Endothelial cell of umbilical vein (primary cell): ENCODE results near the gene HECW1. TPM values are rescaled to one million over a fixed set of nuclear protein-coding genes. Genes with fewer than 3 reads are reported as not detected.

Experiments
- BruUV-seq: library from RNA; stranded (reverse); fragments of 400-500 nt; replicated peaks from 2 replicates; lab custom pipeline; 2021; lab: Mats Ljungman, UMichigan
- CTCF ChIA-PET: fragments of 300-600, 350-600 bp; sonication (Branson Sonifier 250); formaldehyde crosslinking; loops from one replicate; lab custom pipeline; 2021; ENCODE audit warnings: antibody characterized with exemption, inconsistent platforms; lab: Charles Lee
- POLR2A ChIA-PET: fragments of 300-600, 350-600 bp; sonication (Branson Sonifier 250); formaldehyde crosslinking; loops from one replicate; lab custom pipeline; 2021; ENCODE audit warnings: antibody characterized with exemption, inconsistent platforms; lab: Charles Lee
- DNase-seq: peaks from one replicate; pipeline ENCODE4 v3.0.0-alpha.2; 2011; ENCODE audit warnings: low read depth, low spot score
- FAIRE-seq: peaks from 2 replicates; lab custom pipeline; 2011; peaks lifted over from hg19 to GRCh38; lab: Jason Lieb, UNC
- H2AFZ ChIP-seq: 2 replicates; pipeline ENCODE4 v1.6.0; 2012; ENCODE audit warnings: low read depth, low read length, control low read depth, inconsistent platforms
- H3K27ac ChIP-seq: 2 replicates; pipeline ENCODE4 v1.5.1; 2011; ENCODE audit warnings: low read depth, mild to moderate bottlenecking, control low read depth, low read length, moderate library complexity; ENCODE audit not compliant: insufficient read depth
- H3K27me3 ChIP-seq, 2 experiments: 2 replicates each; pipeline versions ENCODE4 v1.6.0 to v1.6.1; 2011; ENCODE audit warnings: low read length in 2 of 2, mixed read lengths in 1 of 2; ENCODE audit not compliant: control insufficient read depth in 2 of 2, insufficient read depth in 2 of 2
- H3K36me3 ChIP-seq, 2 experiments: 2 replicates in 1 of 2; 3 replicates in 1 of 2; pipeline ENCODE4 v1.5.1; 2011; ENCODE audit warnings: low read length in 2 of 2, mild to moderate bottlenecking in 1 of 2, moderate library complexity in 1 of 2; ENCODE audit not compliant: control insufficient read depth in 2 of 2, insufficient read depth in 2 of 2; ENCODE audit errors: extremely low read depth in 1 of 2
- H3K4me1 ChIP-seq: 3 replicates; pipeline ENCODE4 v1.5.1; 2011; ENCODE audit warnings: mild to moderate bottlenecking, low read length; ENCODE audit not compliant: control insufficient read depth, insufficient read depth; ENCODE audit errors: extremely low read depth
- H3K4me2 ChIP-seq: 2 replicates; pipeline ENCODE4 v1.6.1; 2011; ENCODE audit warnings: low read length, control low read depth, mixed read lengths; ENCODE audit not compliant: insufficient read depth
- H3K4me3 ChIP-seq, 3 experiments: fragments of 200-600 bp in 1 of 3; sonication (generic), shearing (Covaris generic) in 1 of 3; replicated peaks in 1 of 3; 2 replicates each; pipeline ENCODE4 v1.5.1; 2011 to 2016; ENCODE audit warnings: control low read depth in 3 of 3, low read length in 3 of 3, mild to moderate bottlenecking in 2 of 3, inconsistent platforms in 1 of 3, low read depth in 1 of 3, moderate library complexity in 1 of 3; ENCODE audit not compliant: insufficient read depth in 1 of 3
- H3K79me2 ChIP-seq: 2 replicates; pipeline ENCODE4 v1.6.0; 2012; ENCODE audit warnings: low read length, inconsistent platforms; ENCODE audit not compliant: control insufficient read depth, insufficient read depth
- H3K9ac ChIP-seq: replicated peaks from 2 replicates; pipeline ENCODE3; 2011; ENCODE audit warnings: low read length, control low read depth; ENCODE audit not compliant: insufficient read depth; ENCODE audit errors: extremely low read depth
- H3K9me1 ChIP-seq: replicated peaks from 3 replicates; pipeline ENCODE4 v1.6.0; 2011; ENCODE audit warnings: mild to moderate bottlenecking, low read length; ENCODE audit not compliant: control insufficient read depth, insufficient read depth; ENCODE audit errors: extremely low read depth
- H3K9me3 ChIP-seq: replicated peaks from 2 replicates; pipeline ENCODE4 v1.5.1; 2012; ENCODE audit warnings: low read length, inconsistent platforms; ENCODE audit not compliant: control insufficient read depth, insufficient read depth
- H4K20me1 ChIP-seq: replicated peaks from 2 replicates; pipeline ENCODE3; 2011; ENCODE audit warnings: mild to moderate bottlenecking, low read length; ENCODE audit not compliant: control insufficient read depth, insufficient read depth; ENCODE audit errors: extremely low read depth
- CTCF ChIP-seq, 2 donors: IDR thresholded peaks; 1 replicate in 1 of 2; 2 replicates in 1 of 2; pipeline ENCODE4 v1.5.1; 2011; ENCODE audit warnings: low read length in 2 of 2, mild to moderate bottlenecking in 2 of 2, moderate library complexity in 2 of 2, control low read depth in 1 of 2, inconsistent platforms in 1 of 2, low read depth in 1 of 2; ENCODE audit not compliant: insufficient read depth in 1 of 2; ENCODE audit errors: extremely low read depth in 1 of 2
- EZH2 ChIP-seq: IDR thresholded peaks from 2 replicates; pipeline ENCODE4 v1.6.1; 2012; ENCODE audit warnings: borderline replicate concordance, low read depth, mild to moderate bottlenecking, moderate library complexity, low read length, inconsistent platforms; ENCODE audit not compliant: severe bottlenecking
- FOS ChIP-seq: IDR thresholded peaks from 2 replicates; pipeline ENCODE4 v1.6.1; 2011; ENCODE audit warnings: mild to moderate bottlenecking, low read length, moderate library complexity, borderline replicate concordance; ENCODE audit not compliant: insufficient read depth
- GATA2 ChIP-seq: IDR thresholded peaks from 2 replicates; pipeline ENCODE4 v1.7.0; 2011; ENCODE audit warnings: low read depth, mild to moderate bottlenecking, moderate library complexity, mixed read lengths, low read length; ENCODE audit not compliant: insufficient read length, insufficient read depth
- JUN ChIP-seq: IDR thresholded peaks from 2 replicates; pipeline ENCODE4 v1.6.1; 2011; ENCODE audit warnings: borderline replicate concordance, low read depth; ENCODE audit not compliant: insufficient read length, insufficient read depth
- MAX ChIP-seq: IDR thresholded peaks from 2 replicates; pipeline ENCODE4 v1.6.1; 2011; ENCODE audit not compliant: insufficient read depth, insufficient read length
- MYC ChIP-seq: IDR thresholded peaks from one replicate; pipeline ENCODE4 v1.6.1; 2011; ENCODE audit warnings: mild to moderate bottlenecking, low read depth, low read length
- POLR2A ChIP-seq: IDR thresholded peaks from 2 replicates; pipeline ENCODE4 v1.6.1; 2012; ENCODE audit warnings: low read depth, mild to moderate bottlenecking, control low read depth, low read length
- POLR2AphosphoS5 ChIP-seq: IDR thresholded peaks from 2 replicates; pipeline ENCODE4 v1.6.1; 2012; ENCODE audit warnings: low read depth, mild to moderate bottlenecking, control low read depth, low read length, moderate library complexity; ENCODE audit not compliant: insufficient read depth
- dilution Hi-C: fragments of 300-500 bp; cut with MboI; formaldehyde crosslinking; loops from one replicate; pipeline ENCODE4 v1.15.0; 2019; ENCODE audit warnings: low sequenced_read_pairs; ENCODE audit not compliant: extremely low pct_ligation_motif_present
- intact Hi-C: fragments of 100-400 bp; cut with micrococcal nuclease; formaldehyde crosslinking; loops from one replicate; pipeline ENCODE4 v1.10.0; 2022
- polyA plus RNA-seq, 4 experiments: library from polyadenylated mRNA; depleted of rRNA in 3 of 4; stranded (reverse) in 3 of 4; unstranded in 1 of 4; fragments of >200 nt; gene quantifications; 2 replicates each; pipeline versions ENCODE4 v1.2.1 to v1.2.3, GENCODE V29; 2011 to 2012; ENCODE audit warnings: missing spikeins in 1 of 4
- total RNA-seq: library from RNA; stranded (reverse); gene quantifications from 2 replicates; pipeline ENCODE4 v1.2.3, GENCODE V29; 2021

Gene HECW1
- total and polyA plus RNA-seq, 2 donors (not counting 3 experiments of a cell fraction or from before 2014, with no cell fraction given), result not detected

- CTCF ChIA-PET, result no interaction called here
- no TSS peak for BruUV-seq
- DNase-seq (no peak), FAIRE-seq (no peak)
- H3K27me3 ChIP-seq, result no peaks in the 10 kb centered on the region
- dilution Hi-C loops, result no loop called here
- no peaks in the 10 kb centered on the region for H3K36me3 ChIP-seq
- H3K9ac ChIP-seq, result no peak overlapping the region
- TF ChIP-seq POLR2AphosphoS5, result no peak
- TF ChIP-seq GATA2, result no peak
- no peak for TF ChIP-seq CTCF (IDR thresholded peaks at IDR 0.05; ENCODE audit: extremely low read depth in 1 of 2, insufficient read depth in 1 of 2, low read depth in 1 of 2, low read length in 2 of 2)
- TF ChIP-seq POLR2A, result no peak
- TF ChIP-seq EZH2, result no peak
- TF ChIP-seq FOS, result no peak
- TF ChIP-seq JUN, result no peak
- TF ChIP-seq MAX, result no peak
- TF ChIP-seq MYC, result no peak
- H3K9me1 ChIP-seq, result no peaks in the 10 kb centered on the region
- H3K4me3 ChIP-seq, result no peak overlapping the region
- no peaks in the 10 kb centered on the region for H3K4me1 ChIP-seq
- no peaks in the 10 kb centered on the region for H3K9me3 ChIP-seq
- H3K79me2 ChIP-seq, result no peaks in the 10 kb centered on the region
- H3K4me2 ChIP-seq, result no peak overlapping the region
- POLR2A ChIA-PET, result no interaction called here
- H3K27ac ChIP-seq, result no peak overlapping the region
- no peaks in the 10 kb centered on the region for H4K20me1 ChIP-seq
- intact Hi-C loops, result no loop called here
- no peak overlapping the region for H2AFZ ChIP-seq
These were observed 282.1 kb downstream of the HECW1 start for GRCh38 chr7:43394441-43395130.
